ENCODE results near the gene UNG. TPM values are rescaled to one million over a fixed set of nuclear protein-coding genes. Genes with fewer than 3 reads are reported as not detected.

UNG gene
- total RNA-seq, 6 donors from 2014 or later = 8.2 to 27.6 (median 15.5) TPM

DNA sequence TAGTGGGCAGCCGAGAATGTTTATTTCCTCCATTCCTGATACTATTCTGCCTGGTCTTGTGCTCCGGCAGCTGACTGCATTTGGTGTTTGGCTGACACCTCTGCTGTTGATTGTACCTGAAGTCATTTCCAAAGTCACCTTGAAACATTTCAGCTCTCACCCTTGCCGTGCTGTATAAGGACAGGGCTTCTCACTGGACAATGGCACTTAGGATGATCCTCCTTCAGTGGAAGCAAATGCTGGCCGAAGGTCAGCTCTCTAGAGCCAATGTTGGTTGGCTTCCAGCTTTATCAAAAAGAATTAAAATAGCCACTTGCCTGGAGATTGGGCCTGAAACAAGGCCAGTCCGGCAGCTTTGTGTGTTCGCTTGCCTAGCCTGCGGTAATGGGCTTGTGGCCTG lies 63.0 kb downstream of the UNG start:
- Histone ChIP-seq H3K27me3 (no peaks in the 10 kb centered on the region), H3K36me3 (no peaks in the 10 kb centered on the region), H3K27ac (peak overlapping the region in 3 of 4 donors; percentile 4 to 49 (median 46)), H3K4me1 (peaks cover 0 to 18% (median 5%) of the 10 kb centered on the region in 4 donors), H3K9me3 (no peaks in the 10 kb centered on the region), H3K4me3 (no peak overlapping the region)
- no peak for ATAC-seq (ENCODE audit: low FRiP score in 2 of 2)
- TF ChIP-seq POLR2A (IDR thresholded peaks at IDR 0.05) = no peak
- TF ChIP-seq POLR2AphosphoS5 (IDR thresholded peaks at IDR 0.05) = no peak
- TF ChIP-seq, protein P1, sequence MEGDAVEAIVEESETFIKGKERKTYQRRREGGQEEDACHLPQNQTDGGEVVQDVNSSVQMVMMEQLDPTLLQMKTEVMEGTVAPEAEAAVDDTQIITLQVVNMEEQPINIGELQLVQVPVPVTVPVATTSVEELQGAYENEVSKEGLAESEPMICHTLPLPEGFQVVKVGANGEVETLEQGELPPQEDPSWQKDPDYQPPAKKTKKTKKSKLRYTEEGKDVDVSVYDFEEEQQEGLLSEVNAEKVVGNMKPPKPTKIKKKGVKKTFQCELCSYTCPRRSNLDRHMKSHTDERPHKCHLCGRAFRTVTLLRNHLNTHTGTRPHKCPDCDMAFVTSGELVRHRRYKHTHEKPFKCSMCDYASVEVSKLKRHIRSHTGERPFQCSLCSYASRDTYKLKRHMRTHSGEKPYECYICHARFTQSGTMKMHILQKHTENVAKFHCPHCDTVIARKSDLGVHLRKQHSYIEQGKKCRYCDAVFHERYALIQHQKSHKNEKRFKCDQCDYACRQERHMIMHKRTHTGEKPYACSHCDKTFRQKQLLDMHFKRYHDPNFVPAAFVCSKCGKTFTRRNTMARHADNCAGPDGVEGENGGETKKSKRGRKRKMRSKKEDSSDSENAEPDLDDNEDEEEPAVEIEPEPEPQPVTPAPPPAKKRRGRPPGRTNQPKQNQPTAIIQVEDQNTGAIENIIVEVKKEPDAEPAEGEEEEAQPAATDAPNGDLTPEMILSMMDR (IDR thresholded peaks at IDR 0.05) = no peak
- no peak for TF ChIP-seq EP300 (IDR thresholded peaks at IDR 0.05)
- no peak for DNase-seq
- WGBS, 2 donors = 77 to 81% methylated on average over 7 of the region's 7 CpGs

Small RNAs within 50 kb of the gene (small RNA-seq; reads per million reads assigned to genes)
- gene RNA5SP372 = 0 reads per million in 4 donors

Other genes starting within 250 kb of the UNG start
- 10 to 100 TPM; 23.9 to 66.0 (median 43.8) TPM for gene SSH1, start 240.0 kb upstream of the UNG start, total RNA-seq
- not detected for gene DAO, start 217.5 kb upstream of the UNG start, total RNA-seq
- gene SVOP, start 76.5 kb upstream of the UNG start, total RNA-seq = not detected
- 10 to 100 TPM in 5 of 6 donors, 1 to 10 TPM in 1; 10.0 to 18.0 (median 15.0) TPM for gene USP30, start 45.0 kb upstream of the UNG start, total RNA-seq
- gene ALKBH2, start 4.1 kb upstream of the UNG start, total RNA-seq = 10 to 100 TPM in 4 of 6 donors, 1 to 10 TPM in 2; 1.9 to 16.4 (median 12.4) TPM
- gene ACACB, start 19.0 kb downstream of the UNG start, total RNA-seq = 100 to 1,000 TPM in 2 of 6 donors, 10 to 100 TPM in 4; 26.3 to 202 (median 36.3) TPM
- gene FOXN4, start 211.7 kb downstream of the UNG start, total RNA-seq = 1 to 10 TPM in 2 of 6 donors, under 1 TPM in 1, not detected in 3; 0.49 to 5.2 (median 1.1) TPM

Measured in upper lobe of left lung (tissue), 6 donors.